ENCODE measurements around the gene TMEM18.
A peak's percentile ranks its signal among the peaks of the same experiment; 100 is the strongest.

The TMEM18 gene

DNA sequence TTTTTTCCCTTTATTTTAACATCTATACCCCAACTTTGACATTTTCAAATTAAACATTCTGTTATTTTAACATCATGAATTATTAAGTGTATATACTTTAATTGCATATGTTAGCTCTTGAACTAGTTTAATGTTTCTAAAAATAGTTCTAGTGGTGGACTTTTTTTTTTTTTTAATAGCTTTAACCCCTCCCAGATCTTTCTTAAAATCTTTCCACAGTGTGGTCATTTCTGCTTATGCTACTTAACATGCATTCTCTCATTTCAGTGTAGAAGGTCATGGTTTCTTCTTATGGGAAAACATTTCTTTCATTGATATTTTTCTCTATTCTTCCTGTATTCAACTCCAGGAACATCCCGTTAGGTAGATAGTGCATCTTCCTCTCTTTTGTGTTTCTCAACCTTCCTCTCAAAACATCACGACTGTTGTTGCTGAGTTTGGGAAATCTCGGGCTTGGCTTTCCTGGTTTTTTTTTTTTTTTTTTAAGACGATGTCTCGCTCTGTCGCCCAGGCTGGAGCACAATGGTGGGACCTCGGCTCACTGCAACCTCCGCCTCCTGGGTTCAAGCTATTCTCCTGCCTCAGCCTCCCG is 849 bp upstream of the TMEM18 start:
- Histone ChIP-seq H3K27me3 (ENCODE audit: insufficient read depth, low read depth, severe bottlenecking) (no peaks in the 10 kb centered on the region), H3K9me3 (ENCODE audit: severe bottlenecking) (no peaks in the 10 kb centered on the region), H3K4me3 (ENCODE audit: low read depth, low read length) (peak overlapping the region; percentile 97), H3K27ac (peak overlapping the region; percentile 100), H3K36me3 (peaks cover 23% of the 10 kb centered on the region)
- no peak for DNase-seq
- TF ChIP-seq, protein P1, sequence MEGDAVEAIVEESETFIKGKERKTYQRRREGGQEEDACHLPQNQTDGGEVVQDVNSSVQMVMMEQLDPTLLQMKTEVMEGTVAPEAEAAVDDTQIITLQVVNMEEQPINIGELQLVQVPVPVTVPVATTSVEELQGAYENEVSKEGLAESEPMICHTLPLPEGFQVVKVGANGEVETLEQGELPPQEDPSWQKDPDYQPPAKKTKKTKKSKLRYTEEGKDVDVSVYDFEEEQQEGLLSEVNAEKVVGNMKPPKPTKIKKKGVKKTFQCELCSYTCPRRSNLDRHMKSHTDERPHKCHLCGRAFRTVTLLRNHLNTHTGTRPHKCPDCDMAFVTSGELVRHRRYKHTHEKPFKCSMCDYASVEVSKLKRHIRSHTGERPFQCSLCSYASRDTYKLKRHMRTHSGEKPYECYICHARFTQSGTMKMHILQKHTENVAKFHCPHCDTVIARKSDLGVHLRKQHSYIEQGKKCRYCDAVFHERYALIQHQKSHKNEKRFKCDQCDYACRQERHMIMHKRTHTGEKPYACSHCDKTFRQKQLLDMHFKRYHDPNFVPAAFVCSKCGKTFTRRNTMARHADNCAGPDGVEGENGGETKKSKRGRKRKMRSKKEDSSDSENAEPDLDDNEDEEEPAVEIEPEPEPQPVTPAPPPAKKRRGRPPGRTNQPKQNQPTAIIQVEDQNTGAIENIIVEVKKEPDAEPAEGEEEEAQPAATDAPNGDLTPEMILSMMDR (IDR thresholded peaks at IDR 0.05; ENCODE audit: low read depth, low read length), result no peak

- TF ChIP-seq, protein P1 (IDR thresholded peaks at IDR 0.05; ENCODE audit: low read depth, low read length), result no peak
- Histone ChIP-seq H3K27ac (peak overlapping the region; percentile 54), H3K9me3 (ENCODE audit: severe bottlenecking) (no peaks in the 10 kb centered on the region), H3K4me3 (ENCODE audit: low read depth, low read length) (peak overlapping the region; percentile 68), H3K36me3 (peaks cover 36% of the 10 kb centered on the region), H3K27me3 (ENCODE audit: insufficient read depth, low read depth, severe bottlenecking) (no peaks in the 10 kb centered on the region)
- peak; percentile 100 for DNase-seq
Measured at GRCh38 chr2:676647-677055, 555 bp downstream of the TMEM18 start.

DNA sequence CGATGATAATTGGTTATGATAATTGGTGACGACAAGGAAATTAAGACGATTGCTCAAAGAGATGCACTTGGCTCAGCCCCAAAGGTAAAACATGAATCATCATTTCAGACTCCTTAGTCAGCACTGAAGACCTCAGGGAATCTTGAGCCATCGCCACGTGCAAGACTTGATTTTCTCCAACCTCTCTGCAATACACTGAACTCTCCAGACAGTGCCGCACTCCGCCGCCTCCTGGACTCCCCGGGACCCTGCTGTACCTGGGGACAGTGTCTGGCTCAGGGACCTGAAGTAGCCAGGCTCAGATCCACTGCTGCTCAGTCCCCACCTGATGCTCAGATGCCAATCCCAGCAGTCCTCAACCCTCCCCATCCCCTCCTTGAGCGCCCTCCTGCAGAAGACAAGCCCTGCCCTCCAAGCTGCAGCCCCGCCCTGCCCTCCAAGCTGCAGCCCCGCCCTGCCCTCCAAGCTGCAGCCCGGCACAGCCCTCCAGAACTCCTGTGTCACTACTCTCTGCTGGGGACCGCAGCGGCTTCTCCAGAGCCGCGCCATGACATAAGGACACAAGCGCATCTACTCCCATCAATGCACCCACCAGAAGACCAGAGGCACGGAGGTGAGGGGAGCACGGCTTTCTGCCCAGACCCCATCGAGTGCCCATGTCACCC is 1.1 kb downstream of the TMEM18 start:
- Histone ChIP-seq H3K9me3 (ENCODE audit: severe bottlenecking) (no peaks in the 10 kb centered on the region), H3K36me3 (peaks cover 36% of the 10 kb centered on the region), H3K27ac (peak overlapping the region; percentile 54), H3K27me3 (ENCODE audit: insufficient read depth, low read depth, severe bottlenecking) (no peaks in the 10 kb centered on the region), H3K4me3 (ENCODE audit: low read depth, low read length) (peak overlapping the region; percentile 68)
- peak; percentile 79 for DNase-seq
- TF ChIP-seq, protein P1 (IDR thresholded peaks at IDR 0.05; ENCODE audit: low read depth, low read length), result no peak

- peaks cover 36% of the 10 kb centered on the region for H3K36me3 ChIP-seq
- H3K4me3 ChIP-seq (ENCODE audit: low read depth, low read length), result no peak overlapping the region
- DNase-seq, result no peak
- H3K27ac ChIP-seq, result no peak overlapping the region
- no peaks in the 10 kb centered on the region for H3K27me3 ChIP-seq (ENCODE audit: insufficient read depth, low read depth, severe bottlenecking)
- no peaks in the 10 kb centered on the region for H3K9me3 ChIP-seq (ENCODE audit: severe bottlenecking)
- TF ChIP-seq, protein P1 (IDR thresholded peaks at IDR 0.05; ENCODE audit: low read depth, low read length), result no peak
Measured at GRCh38 chr2:675460-675859, 1.7 kb downstream of the TMEM18 start.

- peaks cover 40% of the 10 kb centered on the region for H3K36me3 ChIP-seq
- DNase-seq, result no peak
- no peak overlapping the region for H3K27ac ChIP-seq
- TF ChIP-seq, protein P1 (IDR thresholded peaks at IDR 0.05; ENCODE audit: low read depth, low read length), result no peak
- H3K4me3 ChIP-seq (ENCODE audit: low read depth, low read length), result no peak overlapping the region
- H3K9me3 ChIP-seq (ENCODE audit: severe bottlenecking), result no peaks in the 10 kb centered on the region
- H3K27me3 ChIP-seq (ENCODE audit: insufficient read depth, low read depth, severe bottlenecking), result no peaks in the 10 kb centered on the region
Measured at GRCh38 chr2:675051-675450, 2.2 kb downstream of the TMEM18 start.

Data from WERI-Rb-1 (cell line).